ENCODE data around the gene PAM16. TPM values are rescaled to one million over a fixed set of nuclear protein-coding genes. Genes with fewer than 3 reads are reported as not detected.

Gene PAM16
- total RNA-seq, 1 experiment from 2014 or later: 104 TPM

GRCh38 chr16:4352843-4353242, 1.7 kb upstream of the PAM16 start:
- TF ChIP-seq, protein P1, sequence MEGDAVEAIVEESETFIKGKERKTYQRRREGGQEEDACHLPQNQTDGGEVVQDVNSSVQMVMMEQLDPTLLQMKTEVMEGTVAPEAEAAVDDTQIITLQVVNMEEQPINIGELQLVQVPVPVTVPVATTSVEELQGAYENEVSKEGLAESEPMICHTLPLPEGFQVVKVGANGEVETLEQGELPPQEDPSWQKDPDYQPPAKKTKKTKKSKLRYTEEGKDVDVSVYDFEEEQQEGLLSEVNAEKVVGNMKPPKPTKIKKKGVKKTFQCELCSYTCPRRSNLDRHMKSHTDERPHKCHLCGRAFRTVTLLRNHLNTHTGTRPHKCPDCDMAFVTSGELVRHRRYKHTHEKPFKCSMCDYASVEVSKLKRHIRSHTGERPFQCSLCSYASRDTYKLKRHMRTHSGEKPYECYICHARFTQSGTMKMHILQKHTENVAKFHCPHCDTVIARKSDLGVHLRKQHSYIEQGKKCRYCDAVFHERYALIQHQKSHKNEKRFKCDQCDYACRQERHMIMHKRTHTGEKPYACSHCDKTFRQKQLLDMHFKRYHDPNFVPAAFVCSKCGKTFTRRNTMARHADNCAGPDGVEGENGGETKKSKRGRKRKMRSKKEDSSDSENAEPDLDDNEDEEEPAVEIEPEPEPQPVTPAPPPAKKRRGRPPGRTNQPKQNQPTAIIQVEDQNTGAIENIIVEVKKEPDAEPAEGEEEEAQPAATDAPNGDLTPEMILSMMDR (IDR thresholded peaks at IDR 0.05): no peak
- TF ChIP-seq TCF7L2 (IDR thresholded peaks at IDR 0.05; ENCODE audit: low read depth, low read length) (no peak), POLR2AphosphoS5 (IDR thresholded peaks at IDR 0.05; ENCODE audit: low read depth, low read length) (no peak), SIN3A (IDR thresholded peaks at IDR 0.05; ENCODE audit: borderline replicate concordance, insufficient read depth, low read depth, low read length) (no peak)
- TF ChIP-seq, protein P2, sequence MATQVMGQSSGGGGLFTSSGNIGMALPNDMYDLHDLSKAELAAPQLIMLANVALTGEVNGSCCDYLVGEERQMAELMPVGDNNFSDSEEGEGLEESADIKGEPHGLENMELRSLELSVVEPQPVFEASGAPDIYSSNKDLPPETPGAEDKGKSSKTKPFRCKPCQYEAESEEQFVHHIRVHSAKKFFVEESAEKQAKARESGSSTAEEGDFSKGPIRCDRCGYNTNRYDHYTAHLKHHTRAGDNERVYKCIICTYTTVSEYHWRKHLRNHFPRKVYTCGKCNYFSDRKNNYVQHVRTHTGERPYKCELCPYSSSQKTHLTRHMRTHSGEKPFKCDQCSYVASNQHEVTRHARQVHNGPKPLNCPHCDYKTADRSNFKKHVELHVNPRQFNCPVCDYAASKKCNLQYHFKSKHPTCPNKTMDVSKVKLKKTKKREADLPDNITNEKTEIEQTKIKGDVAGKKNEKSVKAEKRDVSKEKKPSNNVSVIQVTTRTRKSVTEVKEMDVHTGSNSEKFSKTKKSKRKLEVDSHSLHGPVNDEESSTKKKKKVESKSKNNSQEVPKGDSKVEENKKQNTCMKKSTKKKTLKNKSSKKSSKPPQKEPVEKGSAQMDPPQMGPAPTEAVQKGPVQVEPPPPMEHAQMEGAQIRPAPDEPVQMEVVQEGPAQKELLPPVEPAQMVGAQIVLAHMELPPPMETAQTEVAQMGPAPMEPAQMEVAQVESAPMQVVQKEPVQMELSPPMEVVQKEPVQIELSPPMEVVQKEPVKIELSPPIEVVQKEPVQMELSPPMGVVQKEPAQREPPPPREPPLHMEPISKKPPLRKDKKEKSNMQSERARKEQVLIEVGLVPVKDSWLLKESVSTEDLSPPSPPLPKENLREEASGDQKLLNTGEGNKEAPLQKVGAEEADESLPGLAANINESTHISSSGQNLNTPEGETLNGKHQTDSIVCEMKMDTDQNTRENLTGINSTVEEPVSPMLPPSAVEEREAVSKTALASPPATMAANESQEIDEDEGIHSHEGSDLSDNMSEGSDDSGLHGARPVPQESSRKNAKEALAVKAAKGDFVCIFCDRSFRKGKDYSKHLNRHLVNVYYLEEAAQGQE (IDR thresholded peaks at IDR 0.05; ENCODE audit: insufficient read depth in 1 of 2, low read depth in 2 of 2, low read length in 1 of 2): no peak
- peaks cover 20% of the 10 kb centered on the region for H3K4me1 ChIP-seq (ENCODE audit: control insufficient read depth, insufficient read depth, low read length)
- no peak overlapping the region for H3K27ac ChIP-seq (ENCODE audit: low read length)
- no peaks in the 10 kb centered on the region for H3K36me3 ChIP-seq (ENCODE audit: control insufficient read depth, insufficient read depth, low read length)
- no TSS peak for BruUV-seq (replicated peaks)
- CTCF ChIA-PET: no interaction called here
- POLR2A ChIA-PET: no interaction called here
- no peaks in the 10 kb centered on the region for H3K9me3 ChIP-seq (ENCODE audit: control insufficient read depth, insufficient read depth, low read depth, low read length)
- in situ Hi-C loops (cut with HindIII; ENCODE audit: low pct_unique_long_range_greater_than_20kb, low sequenced_read_pairs) (no loop called here), intact Hi-C loops (cut with micrococcal nuclease; ENCODE audit: unreplicated experiment) (no loop called here)
- ATAC-seq: no peak
- DNase-seq (ENCODE audit: low read depth, low spot score): no peak
- H3K4me3 ChIP-seq (ENCODE audit: low read depth in 2 of 2, low read length in 2 of 2): no peak overlapping the region
- no peaks in the 10 kb centered on the region for H3K27me3 ChIP-seq (ENCODE audit: control insufficient read depth, insufficient read depth, low read length)

- TF ChIP-seq POLR2AphosphoS5 (IDR thresholded peaks at IDR 0.05; ENCODE audit: low read depth, low read length): no peak
- Histone ChIP-seq H3K9me3 (ENCODE audit: control insufficient read depth, insufficient read depth, low read depth, low read length) (no peaks in the 10 kb centered on the region), H3K27me3 (ENCODE audit: control insufficient read depth, insufficient read depth, low read length) (no peaks in the 10 kb centered on the region), H3K36me3 (ENCODE audit: control insufficient read depth, insufficient read depth, low read length) (no peaks in the 10 kb centered on the region), H3K4me3 (ENCODE audit: low read depth in 2 of 2, low read length in 2 of 2) (no peak overlapping the region), H3K27ac (ENCODE audit: low read length) (peak overlapping the region; percentile 79), H3K4me1 (ENCODE audit: control insufficient read depth, insufficient read depth, low read length) (peaks cover 27% of the 10 kb centered on the region)
- ChIA-PET CTCF (interaction anchor here (2.8 kb wide), 1 partner anchor 51 kb away, joined by 15 read pairs; no protein-coding TSS in a partner anchor), POLR2A (no interaction called here)
- intact Hi-C loops (cut with micrococcal nuclease; ENCODE audit: unreplicated experiment): no loop called here
- in situ Hi-C loops (cut with HindIII; ENCODE audit: low pct_unique_long_range_greater_than_20kb, low sequenced_read_pairs): no loop called here
- ATAC-seq (no peak), DNase-seq (ENCODE audit: low read depth, low spot score) (no peak)
- BruUV-seq (replicated peaks): no TSS peak
Observed at GRCh38 chr16:4351880-4352279, 759 bp upstream of the PAM16 start.

DNA sequence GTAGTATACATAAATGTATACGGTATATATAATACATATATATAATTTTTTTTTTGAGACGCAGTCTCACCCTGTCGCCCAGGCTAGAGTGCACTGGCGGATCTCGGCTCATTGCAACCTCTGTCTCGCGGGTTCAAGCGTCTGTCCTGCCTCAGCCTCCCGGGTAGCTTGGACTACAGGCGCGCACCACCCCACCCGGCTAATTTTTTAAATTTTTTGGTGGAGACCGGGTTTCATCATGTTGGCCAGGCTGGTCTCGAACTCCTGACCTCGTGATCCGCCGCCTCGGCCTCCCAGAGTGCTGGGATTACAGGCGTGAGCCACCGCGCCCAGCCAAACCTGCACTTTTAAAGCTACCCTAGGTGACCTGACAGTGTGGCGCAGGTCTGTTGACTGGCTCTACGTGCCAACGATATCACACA, 745 bp downstream of the PAM16 start:
- peak overlapping the region; percentile 89 for H3K27ac ChIP-seq (ENCODE audit: low read length)
- H3K36me3 ChIP-seq (ENCODE audit: control insufficient read depth, insufficient read depth, low read length): no peaks in the 10 kb centered on the region
- H3K4me3 ChIP-seq (ENCODE audit: low read depth in 2 of 2, low read length in 2 of 2): peak overlapping the region; percentile 75 to 92
- H3K9me3 ChIP-seq (ENCODE audit: control insufficient read depth, insufficient read depth, low read depth, low read length): no peaks in the 10 kb centered on the region
- no TSS peak for BruUV-seq (replicated peaks)
- DNase-seq (ENCODE audit: low read depth, low spot score) (no peak), ATAC-seq (no peak)
- in situ Hi-C loops (cut with HindIII; ENCODE audit: low pct_unique_long_range_greater_than_20kb, low sequenced_read_pairs) (no loop called here), intact Hi-C loops (cut with micrococcal nuclease; ENCODE audit: unreplicated experiment) (no loop called here)
- H3K4me1 ChIP-seq (ENCODE audit: control insufficient read depth, insufficient read depth, low read length): peaks cover 39% of the 10 kb centered on the region
- H3K27me3 ChIP-seq (ENCODE audit: control insufficient read depth, insufficient read depth, low read length): no peaks in the 10 kb centered on the region
- CTCF ChIA-PET: interaction anchor here (2.8 kb wide), 1 partner anchor 52 kb away, joined by 15 read pairs; no protein-coding TSS in a partner anchor
- POLR2A ChIA-PET: interaction anchor here (0.6 kb wide), 1 partner anchor 13 kb away, joined by 3 read pairs; no protein-coding TSS in a partner anchor
- TF ChIP-seq TCF7L2 (IDR thresholded peaks at IDR 0.05; ENCODE audit: low read depth, low read length) (no peak), SIN3A (IDR thresholded peaks at IDR 0.05; ENCODE audit: borderline replicate concordance, insufficient read depth, low read depth, low read length) (no peak), POLR2AphosphoS5 (IDR thresholded peaks at IDR 0.05; ENCODE audit: low read depth, low read length) (no peak)
- TF ChIP-seq, protein P2 (IDR thresholded peaks at IDR 0.05; ENCODE audit: insufficient read depth in 1 of 2, low read depth in 2 of 2, low read length in 1 of 2): no peak
- TF ChIP-seq, protein P1 (IDR thresholded peaks at IDR 0.05): no peak

Data from Panc1 (cell line).